Activated naive CD8-positive, alpha-beta T cell (primary cell): Measurements from ENCODE around the gene POU2AF2.

Experiments used
- H3K27ac Mint-ChIP-seq: one replicate; pipeline ENCODE4 v1.8.0; 2021; ENCODE audit warnings: mixed read lengths
- H3K27me3 Mint-ChIP-seq: one replicate; pipeline ENCODE4 v1.8.0; 2021; ENCODE audit warnings: mixed read lengths
- H3K36me3 Mint-ChIP-seq: one replicate; pipeline ENCODE4 v1.8.0; 2021; ENCODE audit warnings: mixed read lengths
- H3K4me1 Mint-ChIP-seq: one replicate; pipeline ENCODE4 v1.8.0; 2021; ENCODE audit warnings: low read depth, mixed read lengths
- H3K4me3 Mint-ChIP-seq: one replicate; pipeline ENCODE4 v1.8.0; 2021; ENCODE audit warnings: mild to moderate bottlenecking, mixed read lengths
- H3K9me3 Mint-ChIP-seq: one replicate; pipeline ENCODE4 v1.8.0; 2021; ENCODE audit warnings: low read depth, mixed read lengths

POU2AF2 gene

GRCh38 chr11:111326824-111327223 lies 81.3 kb downstream of the POU2AF2 start:
- Mint-ChIP-seq H3K27me3 (no peaks in the 10 kb centered on the region), H3K27ac (no peak overlapping the region), H3K4me3 (no peak overlapping the region), H3K4me1 (no peaks in the 10 kb centered on the region), H3K36me3 (no peaks in the 10 kb centered on the region), H3K9me3 (no peaks in the 10 kb centered on the region)

DNA sequence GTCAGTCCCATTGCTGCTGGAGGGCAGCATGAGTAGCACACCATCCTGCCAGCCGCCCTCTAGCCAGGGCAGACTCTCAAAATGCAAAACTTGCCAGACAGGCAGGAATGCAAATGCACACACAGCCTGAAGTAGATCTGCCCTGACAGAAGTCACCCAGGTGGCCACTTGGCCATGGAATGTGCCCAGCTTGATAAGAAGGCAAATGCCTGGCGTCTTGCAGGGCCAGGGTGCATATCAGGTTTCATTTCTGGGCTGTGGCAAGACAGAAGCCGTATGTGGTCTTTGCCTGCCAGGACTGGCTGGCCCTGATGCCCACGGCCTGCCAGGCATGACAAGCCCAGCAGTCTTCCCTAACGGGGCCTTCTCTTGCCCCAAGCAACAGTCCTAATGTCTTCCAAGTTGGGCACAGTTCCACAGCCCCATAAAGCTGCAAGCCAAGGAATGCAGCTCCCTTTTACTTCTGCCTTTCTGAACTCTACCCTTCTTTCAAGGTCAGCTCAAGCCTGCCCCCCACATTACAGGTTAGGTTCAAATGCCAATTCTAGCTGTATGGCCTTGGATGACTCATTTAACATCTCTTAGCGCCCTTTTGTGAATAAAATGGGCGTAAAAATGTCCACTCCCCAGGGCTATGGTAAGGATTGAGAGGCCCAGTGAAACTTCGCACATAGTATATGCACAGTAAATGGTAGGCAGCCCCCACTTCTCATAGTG lies 82.5 kb downstream of the POU2AF2 start:
- H3K4me3 Mint-ChIP-seq, result no peak overlapping the region
- H3K27ac Mint-ChIP-seq, result no peak overlapping the region
- no peaks in the 10 kb centered on the region for H3K9me3 Mint-ChIP-seq
- no peaks in the 10 kb centered on the region for H3K36me3 Mint-ChIP-seq
- H3K27me3 Mint-ChIP-seq, result no peaks in the 10 kb centered on the region
- H3K4me1 Mint-ChIP-seq, result no peaks in the 10 kb centered on the region

GRCh38 chr11:111329306-111330204 lies 84.0 kb downstream of the POU2AF2 start:
- no peak overlapping the region for H3K4me3 Mint-ChIP-seq
- no peaks in the 10 kb centered on the region for H3K4me1 Mint-ChIP-seq
- no peak overlapping the region for H3K27ac Mint-ChIP-seq
- H3K27me3 Mint-ChIP-seq, result no peaks in the 10 kb centered on the region
- no peaks in the 10 kb centered on the region for H3K36me3 Mint-ChIP-seq
- H3K9me3 Mint-ChIP-seq, result no peaks in the 10 kb centered on the region

- no peak overlapping the region for H3K27ac Mint-ChIP-seq
- H3K36me3 Mint-ChIP-seq, result no peaks in the 10 kb centered on the region
- no peaks in the 10 kb centered on the region for H3K9me3 Mint-ChIP-seq
- H3K4me3 Mint-ChIP-seq, result no peak overlapping the region
- H3K4me1 Mint-ChIP-seq, result no peaks in the 10 kb centered on the region
- H3K27me3 Mint-ChIP-seq, result no peaks in the 10 kb centered on the region
Measured at GRCh38 chr11:111330234-111330893, 84.8 kb downstream of the POU2AF2 start.

GRCh38 chr11:111331711-111332479 lies 86.4 kb downstream of the POU2AF2 start:
- no peaks in the 10 kb centered on the region for H3K27me3 Mint-ChIP-seq
- no peaks in the 10 kb centered on the region for H3K4me1 Mint-ChIP-seq
- H3K36me3 Mint-ChIP-seq, result no peaks in the 10 kb centered on the region
- no peaks in the 10 kb centered on the region for H3K9me3 Mint-ChIP-seq
- no peak overlapping the region for H3K27ac Mint-ChIP-seq
- no peak overlapping the region for H3K4me3 Mint-ChIP-seq

- no peaks in the 10 kb centered on the region for H3K27me3 Mint-ChIP-seq
- no peak overlapping the region for H3K4me3 Mint-ChIP-seq
- peaks cover 5% of the 10 kb centered on the region for H3K9me3 Mint-ChIP-seq
- no peak overlapping the region for H3K27ac Mint-ChIP-seq
- H3K36me3 Mint-ChIP-seq, result peaks cover 9% of the 10 kb centered on the region
- H3K4me1 Mint-ChIP-seq, result no peaks in the 10 kb centered on the region
Measured at GRCh38 chr11:111334532-111335502, 89.3 kb downstream of the POU2AF2 start.

DNA sequence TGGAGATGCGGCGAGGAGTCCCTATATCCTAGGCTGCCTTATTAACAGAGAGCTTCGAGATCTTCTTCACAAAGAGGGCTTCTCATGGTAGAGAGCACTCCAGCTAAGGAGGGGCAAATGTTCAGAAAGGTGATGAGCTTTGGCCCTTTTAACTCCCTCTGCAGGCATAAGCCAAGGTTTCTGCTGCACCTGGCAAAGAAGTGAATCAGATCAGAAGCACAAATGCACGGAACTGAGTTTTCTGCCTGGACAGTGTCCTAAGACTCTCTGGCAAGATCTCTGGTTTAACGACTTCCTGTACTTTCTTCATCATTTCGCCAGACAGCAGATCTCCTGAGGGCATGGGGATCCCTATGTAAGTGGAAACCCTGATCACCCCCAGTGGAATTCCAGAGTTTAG lies 90.0 kb downstream of the POU2AF2 start:
- H3K36me3 Mint-ChIP-seq, result peaks cover 12% of the 10 kb centered on the region
- H3K9me3 Mint-ChIP-seq, result peaks cover 11% of the 10 kb centered on the region
- no peak overlapping the region for H3K27ac Mint-ChIP-seq
- no peaks in the 10 kb centered on the region for H3K4me1 Mint-ChIP-seq
- H3K27me3 Mint-ChIP-seq, result no peaks in the 10 kb centered on the region
- no peak overlapping the region for H3K4me3 Mint-ChIP-seq
